HG03342 (cell line): ENCODE results near the gene CDH4.

Experiments used
- ATAC-seq: cut with Tn5 transposase; IDR thresholded peaks from one replicate; pipeline ENCODE4 v1.9.1; 2021; ENCODE audit warnings: mild to moderate bottlenecking, moderate library complexity; ENCODE audit not compliant: unreplicated experiment

CDH4 gene

GRCh38 chr20:61544910-61545889 lies 293.1 kb downstream of the CDH4 start:
- no peak for ATAC-seq

DNA sequence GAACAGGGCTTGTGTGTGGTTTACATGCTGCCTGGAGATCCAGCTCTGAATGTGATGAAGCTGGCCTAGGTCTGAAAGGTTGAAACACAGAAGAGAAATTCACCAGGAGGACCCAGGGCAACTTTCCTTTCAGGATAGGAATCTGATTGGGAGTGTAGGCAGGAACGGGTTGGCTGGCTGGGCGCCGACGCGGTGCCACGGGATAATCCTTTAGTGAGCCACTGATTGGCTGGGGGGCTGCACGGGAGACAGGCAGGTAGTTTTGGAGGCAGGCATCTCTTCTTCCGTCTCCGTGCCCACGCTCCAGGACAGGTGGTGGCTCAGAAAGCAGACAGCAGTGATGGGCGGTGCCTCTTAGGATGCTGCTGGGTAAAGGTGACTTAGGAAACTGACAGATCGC lies 294.6 kb downstream of the CDH4 start:
- ATAC-seq = no peak

DNA sequence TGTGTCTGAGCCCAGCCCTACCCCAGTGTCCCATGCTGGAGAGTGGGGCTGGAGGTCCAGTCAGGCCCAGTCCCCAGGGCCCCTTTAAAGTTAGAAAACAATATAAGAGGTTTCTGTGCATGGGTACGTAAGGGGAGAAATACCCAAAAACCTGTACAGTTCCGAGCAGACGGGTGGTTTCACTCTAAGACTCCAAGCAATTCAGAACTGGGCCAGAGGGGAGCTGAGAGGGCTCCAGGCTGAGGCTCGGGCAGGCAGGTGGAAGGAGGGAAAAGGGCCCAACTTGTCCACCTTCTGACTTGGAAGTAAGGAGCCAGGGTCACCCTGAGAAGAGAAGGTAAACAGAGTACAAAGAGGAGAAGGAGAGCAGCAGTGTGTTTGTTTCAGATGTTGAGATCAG lies 296.0 kb downstream of the CDH4 start:
- ATAC-seq = no peak

- ATAC-seq = no peak
Measured at GRCh38 chr20:61549865-61550264, 297.8 kb downstream of the CDH4 start.

- ATAC-seq = no peak
Measured at GRCh38 chr20:61551401-61551800, 299.3 kb downstream of the CDH4 start.

DNA sequence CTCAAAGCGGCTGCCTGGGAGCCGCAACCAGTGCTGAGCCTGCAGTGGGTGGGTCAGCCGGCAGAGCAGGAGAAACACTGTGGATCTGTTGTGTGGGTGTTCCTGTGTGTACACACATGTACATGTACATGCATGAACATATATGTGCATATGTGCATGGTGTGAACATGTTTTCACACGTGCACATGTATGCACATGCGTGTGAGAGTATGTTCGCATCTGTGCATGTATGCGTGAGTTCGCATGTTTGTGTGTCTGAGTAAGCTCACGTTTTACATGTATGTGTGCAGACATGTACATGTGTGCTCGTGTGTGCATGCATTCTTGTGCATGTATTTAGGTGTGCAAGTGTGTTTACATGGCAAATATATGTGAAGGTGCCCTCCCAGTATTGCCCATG lies 302.6 kb downstream of the CDH4 start:
- no peak for ATAC-seq

DNA sequence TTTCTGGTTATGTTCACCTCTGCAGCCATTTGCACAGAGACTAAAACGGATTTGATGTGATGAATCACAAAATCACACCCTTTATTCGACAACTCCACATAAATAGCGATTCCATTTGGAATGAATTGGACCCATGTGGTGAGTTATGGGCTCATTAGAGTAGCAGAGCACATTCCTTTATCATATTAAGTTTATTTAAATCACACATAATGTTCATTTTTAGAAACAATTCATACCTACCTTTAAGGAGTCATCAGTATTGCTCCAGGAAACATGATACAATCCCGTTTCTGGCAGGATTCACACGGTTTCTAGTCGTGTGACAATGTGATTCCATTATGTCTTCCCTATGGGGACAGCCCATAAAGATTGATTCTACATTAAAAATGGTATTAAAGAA lies 303.5 kb downstream of the CDH4 start:
- no peak for ATAC-seq

GRCh38 chr20:61556111-61556510 lies 304.1 kb downstream of the CDH4 start:
- ATAC-seq = no peak

DNA sequence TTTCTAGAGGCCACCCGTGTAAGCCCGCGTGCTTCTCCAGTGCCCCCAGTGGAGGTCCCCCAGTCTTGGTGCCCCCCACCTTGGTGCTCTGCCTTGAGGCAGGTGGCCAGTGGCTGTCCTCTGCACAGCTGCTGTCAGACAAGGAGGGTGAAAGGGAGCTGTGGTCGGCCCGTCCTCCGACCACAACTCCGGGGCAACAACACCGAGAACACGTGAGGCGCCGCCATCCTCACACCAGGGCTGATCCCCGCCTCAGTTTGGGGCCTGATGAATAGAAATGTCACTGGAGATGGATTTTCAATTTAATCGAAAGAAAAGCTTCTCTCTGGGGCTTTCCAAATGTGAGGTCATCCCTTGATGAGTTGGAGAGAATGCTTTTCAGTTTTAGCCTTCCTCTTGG lies 304.6 kb downstream of the CDH4 start:
- no peak for ATAC-seq

GRCh38 chr20:61557621-61558020 lies 305.6 kb downstream of the CDH4 start:
- ATAC-seq = no peak

- no peak for ATAC-seq
Measured at GRCh38 chr20:61558726-61559125, 306.7 kb downstream of the CDH4 start.

DNA sequence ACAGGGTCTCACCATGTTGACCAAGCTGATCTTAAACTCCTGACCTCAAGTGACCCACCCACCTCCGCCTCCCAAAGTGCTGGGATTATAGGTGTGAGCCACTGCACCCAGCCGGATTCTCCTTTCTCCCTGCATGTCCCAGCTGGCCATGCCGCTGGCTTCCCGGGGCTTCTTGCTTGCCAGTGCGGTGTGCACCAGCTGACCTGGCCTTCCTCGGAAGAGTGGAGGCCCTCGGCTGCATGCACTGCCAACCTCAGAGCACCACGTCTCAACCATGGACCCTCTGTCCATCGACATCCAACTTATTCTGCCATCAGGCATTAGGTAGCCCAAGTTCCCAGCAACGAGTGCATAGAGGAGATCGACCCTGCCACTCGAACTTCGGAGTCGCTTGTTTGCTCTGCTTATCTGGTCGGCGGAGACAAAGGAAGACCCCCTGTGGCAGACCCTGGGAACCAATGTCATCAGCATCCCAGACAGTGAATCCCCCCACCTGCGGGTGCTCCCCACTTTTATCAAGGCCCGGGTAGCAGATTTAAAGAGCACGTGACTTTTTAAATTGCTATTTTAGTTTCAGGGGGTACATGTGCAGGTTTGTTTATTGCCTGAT lies 307.8 kb downstream of the CDH4 start:
- no peak for ATAC-seq

- ATAC-seq = no peak
Measured at GRCh38 chr20:61560361-61560853, 308.3 kb downstream of the CDH4 start.

- ATAC-seq = no peak
Measured at GRCh38 chr20:61561111-61561830, 309.2 kb downstream of the CDH4 start.

GRCh38 chr20:61562491-61562890 lies 310.4 kb downstream of the CDH4 start:
- no peak for ATAC-seq

DNA sequence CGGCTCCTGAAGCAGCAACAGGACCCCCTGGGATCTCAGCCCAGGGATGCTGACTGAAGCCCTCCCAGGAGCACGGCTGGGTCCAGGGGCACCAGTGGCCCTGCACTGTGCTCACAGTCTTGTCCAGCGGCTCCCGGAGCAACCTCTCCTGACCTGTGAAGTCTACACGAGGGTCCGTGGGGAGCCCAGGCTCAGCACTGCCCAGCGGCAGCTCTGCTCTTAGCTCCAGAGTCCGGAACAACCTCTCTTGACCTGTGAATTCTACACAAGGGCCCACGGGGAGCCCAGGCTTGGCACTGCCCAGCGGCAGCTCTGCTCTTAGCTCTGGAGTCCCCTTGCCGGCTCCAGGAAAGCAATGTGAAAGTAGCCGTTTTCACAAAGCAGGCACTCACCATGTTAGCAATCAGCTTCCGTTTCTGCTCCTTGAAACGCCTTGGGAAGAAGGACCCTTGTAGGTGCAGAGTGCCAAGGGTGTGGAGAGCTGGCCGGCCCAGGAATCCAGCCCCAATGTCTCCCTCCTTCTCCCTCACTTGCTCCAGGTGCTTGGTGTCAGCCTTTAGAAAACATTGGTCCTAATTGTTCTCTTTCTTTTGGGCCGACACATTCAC lies 310.9 kb downstream of the CDH4 start:
- no peak for ATAC-seq

DNA sequence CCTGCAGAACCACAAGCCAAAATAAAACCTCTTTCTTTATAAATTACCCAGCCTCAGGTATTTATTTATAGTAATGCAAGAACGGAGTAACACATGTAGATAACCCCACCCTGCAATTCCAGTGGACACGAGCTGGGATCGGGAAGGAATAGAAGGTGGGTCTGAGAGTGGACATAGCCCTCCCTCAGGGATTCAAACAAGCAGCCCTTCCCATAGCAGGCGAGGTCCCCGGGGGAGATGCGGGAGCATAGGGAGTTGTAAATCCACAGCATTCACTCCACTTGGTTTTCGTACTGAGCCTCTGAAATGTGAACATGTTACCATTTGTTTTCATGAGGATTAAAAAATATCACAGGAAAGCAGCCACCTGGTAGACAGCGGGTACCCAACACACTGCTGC lies 312.6 kb downstream of the CDH4 start:
- ATAC-seq = no peak

DNA sequence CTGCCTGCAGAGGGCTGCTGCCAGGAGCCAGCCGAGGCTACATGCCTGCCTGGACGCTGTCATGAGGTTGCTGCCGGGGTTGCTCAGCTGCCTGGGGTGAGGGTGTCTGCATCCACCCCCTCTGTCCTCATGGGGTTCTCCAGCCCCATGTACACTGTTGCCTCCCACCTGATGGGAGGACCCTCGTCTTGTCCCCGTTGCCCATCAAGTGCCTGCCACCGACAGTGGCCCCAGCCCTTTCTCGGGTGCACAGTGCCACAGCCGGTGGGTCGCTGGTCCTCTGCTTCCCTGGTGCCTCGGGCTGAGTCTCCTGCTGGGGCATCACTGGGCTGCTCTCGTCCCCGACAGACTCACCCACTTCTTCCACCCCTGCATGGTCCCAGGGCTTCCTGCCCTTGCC lies 313.7 kb downstream of the CDH4 start:
- ATAC-seq = no peak

GRCh38 chr20:61566691-61567090 lies 314.6 kb downstream of the CDH4 start:
- no peak for ATAC-seq

DNA sequence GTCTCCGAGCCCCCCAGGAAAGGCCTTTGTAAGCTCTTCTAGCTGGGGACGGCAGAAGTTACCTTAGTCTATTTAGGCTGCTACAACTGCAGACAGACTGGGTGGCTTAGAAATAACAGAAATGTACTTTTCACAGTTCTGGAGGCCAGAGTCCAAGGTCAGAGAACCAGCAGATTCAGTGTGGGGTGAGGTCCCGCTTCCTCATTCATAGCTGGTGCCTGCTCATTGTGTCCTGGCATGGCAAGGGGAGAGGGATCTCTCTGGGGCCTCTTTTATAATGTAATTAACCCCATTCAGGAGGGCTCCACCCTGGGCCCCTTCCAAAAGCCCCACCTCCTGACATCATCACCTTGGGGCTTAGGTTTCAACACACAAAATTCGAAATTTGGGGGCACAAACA lies 315.1 kb downstream of the CDH4 start:
- no peak for ATAC-seq

DNA sequence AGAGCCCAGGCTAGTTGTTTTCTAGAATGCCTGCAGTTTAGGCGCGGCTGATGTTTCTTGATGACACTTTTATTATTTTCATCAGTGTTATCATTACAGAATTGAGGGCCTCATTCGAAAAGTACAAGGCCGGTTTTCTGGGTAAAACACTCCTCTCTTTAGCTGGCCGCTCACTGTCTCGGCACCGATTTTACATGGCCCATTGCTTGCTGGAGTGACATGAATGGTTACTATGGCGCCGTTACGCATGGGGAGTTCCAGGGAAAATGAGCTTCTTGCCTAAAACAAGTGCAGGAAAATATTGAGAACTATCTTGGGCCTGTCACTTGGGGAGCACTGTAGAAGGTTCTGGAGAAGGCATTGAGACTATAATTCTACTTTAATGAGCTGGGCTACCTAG lies 317.8 kb downstream of the CDH4 start:
- no peak for ATAC-seq
